Breast epithelium (tissue), 3 donors: ENCODE data around the gene TARS2.

ENCODE experiments used
- POLR2A ChIP-seq: fragments of 450-650 bp; IDR thresholded peaks from one replicate; pipeline ENCODE4 v1.6.1; 2016; ENCODE audit warnings: antibody characterized with exemption, mild to moderate bottlenecking, moderate library complexity
- POLR2AphosphoS5 ChIP-seq, 3 donors: sonication (generic); formaldehyde crosslinking; IDR thresholded peaks; one replicate each; pipeline ENCODE4 v1.6.1; 2017; ENCODE audit warnings: antibody characterized with exemption in 3 of 3
- TF ChIP-seq, protein P1 (sequence below), 3 donors: fragments of 450-650 bp; IDR thresholded peaks; one replicate each; pipeline ENCODE4 v1.5.1; 2016 to 2017; ENCODE audit warnings: antibody characterized with exemption in 3 of 3, mild to moderate bottlenecking in 3 of 3, moderate library complexity in 3 of 3

DNA sequence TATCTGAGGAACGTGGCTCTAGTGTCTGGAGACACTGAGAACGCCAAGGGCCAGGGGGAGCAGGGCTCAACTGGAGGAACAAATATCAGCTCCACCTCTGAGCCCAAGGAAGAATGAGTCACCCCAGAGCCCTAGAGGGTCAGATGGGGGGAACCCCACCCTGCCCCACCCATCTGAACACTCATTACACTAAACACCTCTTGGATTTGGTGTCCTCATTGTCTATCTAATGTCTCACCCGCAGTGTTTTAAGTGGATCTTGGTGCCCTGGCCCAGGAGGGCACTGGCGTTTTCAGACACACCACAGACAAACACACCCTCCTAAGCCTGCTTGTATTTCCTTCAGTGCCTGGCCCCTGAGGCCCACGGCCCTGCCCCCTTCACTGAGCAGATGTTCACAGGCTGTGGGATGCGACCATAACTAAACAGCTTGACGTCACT lies 26.2 kb downstream of the TARS2 start:
- TF ChIP-seq, protein P1, sequence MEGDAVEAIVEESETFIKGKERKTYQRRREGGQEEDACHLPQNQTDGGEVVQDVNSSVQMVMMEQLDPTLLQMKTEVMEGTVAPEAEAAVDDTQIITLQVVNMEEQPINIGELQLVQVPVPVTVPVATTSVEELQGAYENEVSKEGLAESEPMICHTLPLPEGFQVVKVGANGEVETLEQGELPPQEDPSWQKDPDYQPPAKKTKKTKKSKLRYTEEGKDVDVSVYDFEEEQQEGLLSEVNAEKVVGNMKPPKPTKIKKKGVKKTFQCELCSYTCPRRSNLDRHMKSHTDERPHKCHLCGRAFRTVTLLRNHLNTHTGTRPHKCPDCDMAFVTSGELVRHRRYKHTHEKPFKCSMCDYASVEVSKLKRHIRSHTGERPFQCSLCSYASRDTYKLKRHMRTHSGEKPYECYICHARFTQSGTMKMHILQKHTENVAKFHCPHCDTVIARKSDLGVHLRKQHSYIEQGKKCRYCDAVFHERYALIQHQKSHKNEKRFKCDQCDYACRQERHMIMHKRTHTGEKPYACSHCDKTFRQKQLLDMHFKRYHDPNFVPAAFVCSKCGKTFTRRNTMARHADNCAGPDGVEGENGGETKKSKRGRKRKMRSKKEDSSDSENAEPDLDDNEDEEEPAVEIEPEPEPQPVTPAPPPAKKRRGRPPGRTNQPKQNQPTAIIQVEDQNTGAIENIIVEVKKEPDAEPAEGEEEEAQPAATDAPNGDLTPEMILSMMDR (IDR thresholded peaks at IDR 0.05), result no peak
- no peak for TF ChIP-seq POLR2AphosphoS5 (IDR thresholded peaks at IDR 0.05)
- no peak for TF ChIP-seq POLR2A
